IMR-90 (cell line): ENCODE data around the gene EFHC2.
"Not testable (repeated sequence)": the region's sequence is repeated elsewhere in the genome, so short reads cannot be mapped to it uniquely, and the experiment has no call there.

Experiments used
- BHLHE40 ChIP-seq: fragments of 150-350 bp; IDR thresholded peaks from 2 replicates; pipeline ENCODE4 v1.6.1; 2016; ENCODE audit warnings: mild to moderate bottlenecking, low read depth, low read length
- CEBPB ChIP-seq: IDR thresholded peaks from 2 replicates; pipeline ENCODE4 v1.6.1; 2012; ENCODE audit warnings: low read depth, low read length, improper control_type of control experiment
- CHD1 ChIP-seq: IDR thresholded peaks from 2 replicates; pipeline ENCODE4 v1.6.1; 2012; ENCODE audit warnings: low read depth, low read length, improper control_type of control experiment
- MAZ ChIP-seq: IDR thresholded peaks from 2 replicates; pipeline ENCODE4 v1.6.1; 2012; ENCODE audit warnings: low read depth, mild to moderate bottlenecking, low read length, improper control_type of control experiment, moderate library complexity, borderline replicate concordance
- MXI1 ChIP-seq: IDR thresholded peaks from 2 replicates; pipeline ENCODE4 v1.6.1; 2012; ENCODE audit warnings: low read depth, mild to moderate bottlenecking, low read length, moderate library complexity, borderline replicate concordance
- POLR2A ChIP-seq: IDR thresholded peaks from 2 replicates; pipeline ENCODE4 v1.6.1; 2012; ENCODE audit warnings: mild to moderate bottlenecking, low read depth, low read length
- RAD21 ChIP-seq: IDR thresholded peaks from 2 replicates; pipeline ENCODE4 v1.6.1; 2012; ENCODE audit warnings: low read length, improper control_type of control experiment
- RCOR1 ChIP-seq: IDR thresholded peaks from 2 replicates; pipeline ENCODE4 v1.6.1; 2012; ENCODE audit warnings: mild to moderate bottlenecking, low read length, improper control_type of control experiment; ENCODE audit not compliant: insufficient replicate concordance
- RFX5 ChIP-seq: IDR thresholded peaks from 2 replicates; pipeline ENCODE4 v1.8.0; 2012; ENCODE audit warnings: low read depth, mild to moderate bottlenecking, low read length, moderate library complexity
- SMC3 ChIP-seq: fragments of 150-350 bp; IDR thresholded peaks from 2 replicates; pipeline ENCODE4 v1.6.1; 2016; ENCODE audit warnings: low read depth, mild to moderate bottlenecking, antibody characterized with exemption, low read length, moderate library complexity
- TF ChIP-seq, protein P1 (sequence below): conservative IDR thresholded peaks from 2 replicates; pipeline ENCODE4 v1.5.1; 2012; ENCODE audit warnings: mild to moderate bottlenecking, low read depth, low read length, improper control_type of control experiment

DNA sequence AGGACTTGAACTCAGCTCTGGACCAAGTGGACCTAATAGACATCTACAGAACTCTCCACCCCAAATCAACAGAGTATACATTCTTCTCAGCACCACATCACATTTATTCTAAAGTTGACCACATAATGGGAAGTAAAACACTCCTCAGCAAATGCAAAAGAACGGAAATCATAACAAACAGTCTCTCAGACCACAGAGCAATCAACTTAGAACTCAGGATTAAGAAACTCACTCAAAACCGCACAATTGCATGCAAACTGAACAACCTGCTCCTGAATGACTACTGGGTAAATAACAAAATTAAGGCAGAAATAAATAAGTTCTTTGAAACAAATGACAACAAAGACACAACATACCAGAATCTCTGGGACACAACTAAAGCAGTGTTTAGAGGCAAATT is 87.7 kb downstream of the EFHC2 start:
- TF ChIP-seq, protein P1, sequence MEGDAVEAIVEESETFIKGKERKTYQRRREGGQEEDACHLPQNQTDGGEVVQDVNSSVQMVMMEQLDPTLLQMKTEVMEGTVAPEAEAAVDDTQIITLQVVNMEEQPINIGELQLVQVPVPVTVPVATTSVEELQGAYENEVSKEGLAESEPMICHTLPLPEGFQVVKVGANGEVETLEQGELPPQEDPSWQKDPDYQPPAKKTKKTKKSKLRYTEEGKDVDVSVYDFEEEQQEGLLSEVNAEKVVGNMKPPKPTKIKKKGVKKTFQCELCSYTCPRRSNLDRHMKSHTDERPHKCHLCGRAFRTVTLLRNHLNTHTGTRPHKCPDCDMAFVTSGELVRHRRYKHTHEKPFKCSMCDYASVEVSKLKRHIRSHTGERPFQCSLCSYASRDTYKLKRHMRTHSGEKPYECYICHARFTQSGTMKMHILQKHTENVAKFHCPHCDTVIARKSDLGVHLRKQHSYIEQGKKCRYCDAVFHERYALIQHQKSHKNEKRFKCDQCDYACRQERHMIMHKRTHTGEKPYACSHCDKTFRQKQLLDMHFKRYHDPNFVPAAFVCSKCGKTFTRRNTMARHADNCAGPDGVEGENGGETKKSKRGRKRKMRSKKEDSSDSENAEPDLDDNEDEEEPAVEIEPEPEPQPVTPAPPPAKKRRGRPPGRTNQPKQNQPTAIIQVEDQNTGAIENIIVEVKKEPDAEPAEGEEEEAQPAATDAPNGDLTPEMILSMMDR, result not testable (repeated sequence)
- not testable (repeated sequence) for TF ChIP-seq POLR2A, MAZ, RAD21, RCOR1, CHD1, CEBPB, MXI1, RFX5, SMC3, BHLHE40
